Pancreas (tissue), 10 donors: ENCODE results near the gene DIPK2B. TPM values are rescaled to one million over a fixed set of nuclear protein-coding genes. Genes with fewer than 3 reads are reported as not detected.

ENCODE experiments used
- ATAC-seq, 4 donors: fragments of 200-7000 bp; cut with Tn5 transposase; one replicate each; pipeline versions ENCODE4 v1.8.0 to v1.9.1; 2020; ENCODE audit warnings: mild to moderate bottlenecking in 4 of 4, moderate library complexity in 4 of 4
- DNase-seq, 6 donors: peaks; one replicate each; pipeline ENCODE4 v3.0.0-alpha.2; 2020
- FAIRE-seq: peaks from 2 replicates; lab custom pipeline; 2012; peaks lifted over from hg19 to GRCh38; lab: Jason Lieb, UNC
- H3K27ac ChIP-seq, 4 donors: fragments of 200-600 bp; sonication (generic); 1 replicate in 3 of 4; 2 replicates in 1 of 4; pipeline versions ENCODE4 v1.5.0 to v1.8.0; 2020
- H3K27me3 ChIP-seq, 4 donors: fragments of 200-600 bp; one replicate each; pipeline ENCODE4 v1.8.0; 2021
- H3K36me3 ChIP-seq, 3 donors: fragments of 200-600 bp; sonication (generic) in 1 of 3; one replicate each; pipeline versions ENCODE4 v1.5.0 to v1.8.0; 2020 to 2021
- H3K4me1 ChIP-seq, 3 donors: fragments of 200-600 bp; one replicate each; pipeline ENCODE4 v1.8.0; 2021
- H3K4me3 ChIP-seq, 4 donors: fragments of 200-600 bp; sonication (generic) in 2 of 4; one replicate each; pipeline versions ENCODE4 v1.5.0 to v1.8.0; 2020 to 2021
- H3K9me3 ChIP-seq, 4 donors: fragments of 200-600 bp; one replicate each; pipeline ENCODE4 v1.8.0; 2021
- WGBS, 2 donors: extraction: QIAGEN DNeasy Blood & Tissue Kit; methylation state at CpG; one replicate each; pipeline ENCODE4 v1.1.7; 2013; 5-methylcytosine and 5-hydroxymethylcytosine counted together
- intact Hi-C, 3 donors: fragments of 100-400 bp; cut with DNase I; formaldehyde crosslinking; loops; one replicate each; pipeline versions ENCODE4 v1.11.1 to v1.14.2; 2022
- polyA plus RNA-seq, 2 donors: library from polyadenylated mRNA; stranded (reverse); fragments of 200-250 nt; gene quantifications; one replicate each; pipeline ENCODE4 v1.2.3, GENCODE V29; 2013
- total RNA-seq, 6 donors: library from RNA; stranded (reverse); fragmentation: NEBNext Ultra II Directional in 4 of 6; extraction: Animal tissue kit (Norgen Biotek cat#: 25700) in 4 of 6; gene quantifications; one replicate each; pipeline versions ENCODE4 v1.2.1 to v1.2.4, GENCODE V29; 2021 to 2023
- TF ChIP-seq, protein P1 (sequence below), 4 donors: fragments of 200-600 bp; sonication (generic) in 3 of 4; IDR thresholded peaks; one replicate each; pipeline versions ENCODE4 v1.5.0 to v1.8.0; 2021; ENCODE audit warnings: antibody characterized with exemption in 4 of 4
- donor health status: healthy with polysubstance abuse.
- donor health status: DM: no; HTN: no; CAD: no; lungs with moderate emphysema.
- donor health status: DM: no; HTN: no; CAD: no.
- donor health status: control.
- donor health status: control.
- donor health status: Bipolar disorder and iron deficiency.
- donor health status: DM: yes; HTN: yes; CAD: no.
- donor health status: DM: no; HTN: no; CAD: no.
- donor health status: DM: no; HTN: no; CAD: no.
- donor health status: DM: yes; HTN: yes; CAD: no.

The DIPK2B gene
- total and polyA plus RNA-seq, 8 donors = 1.2 to 23.8 (median 2.4) TPM

DNA sequence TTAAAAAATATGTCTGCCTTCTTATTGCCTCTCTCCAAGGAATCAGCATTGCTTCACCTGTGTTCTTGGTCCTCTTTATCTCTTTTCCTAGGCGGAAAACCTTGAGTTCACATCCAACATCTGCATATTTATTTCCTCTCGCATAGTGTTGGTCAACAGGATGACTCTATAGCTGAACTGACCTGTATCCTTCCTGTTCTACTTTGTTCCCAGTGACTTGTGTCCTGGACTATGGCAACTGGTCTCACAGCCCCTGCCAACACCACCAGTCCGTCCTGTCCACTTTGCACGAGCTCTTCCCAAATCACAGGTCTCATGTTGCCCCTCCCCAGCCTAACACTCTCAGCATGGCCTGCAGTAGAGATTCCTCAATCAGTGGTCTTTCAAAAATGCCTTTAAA is 2.0 kb downstream of the DIPK2B start:
- Histone ChIP-seq H3K4me1 (no peaks in the 10 kb centered on the region), H3K4me3 (no peak overlapping the region), H3K27ac (no peak overlapping the region), H3K27me3 (peaks cover 0 to 9% (median 0%) of the 10 kb centered on the region in 4 donors), H3K36me3 (no peaks in the 10 kb centered on the region), H3K9me3 (no peaks in the 10 kb centered on the region)
- WGBS, 2 donors = 65 to 79% methylated on average over 4 of the region's 4 CpGs
- FAIRE-seq (no peak), DNase-seq (no peak), ATAC-seq (no peak)
- intact Hi-C loops = no loop called here
- TF ChIP-seq, protein P1, sequence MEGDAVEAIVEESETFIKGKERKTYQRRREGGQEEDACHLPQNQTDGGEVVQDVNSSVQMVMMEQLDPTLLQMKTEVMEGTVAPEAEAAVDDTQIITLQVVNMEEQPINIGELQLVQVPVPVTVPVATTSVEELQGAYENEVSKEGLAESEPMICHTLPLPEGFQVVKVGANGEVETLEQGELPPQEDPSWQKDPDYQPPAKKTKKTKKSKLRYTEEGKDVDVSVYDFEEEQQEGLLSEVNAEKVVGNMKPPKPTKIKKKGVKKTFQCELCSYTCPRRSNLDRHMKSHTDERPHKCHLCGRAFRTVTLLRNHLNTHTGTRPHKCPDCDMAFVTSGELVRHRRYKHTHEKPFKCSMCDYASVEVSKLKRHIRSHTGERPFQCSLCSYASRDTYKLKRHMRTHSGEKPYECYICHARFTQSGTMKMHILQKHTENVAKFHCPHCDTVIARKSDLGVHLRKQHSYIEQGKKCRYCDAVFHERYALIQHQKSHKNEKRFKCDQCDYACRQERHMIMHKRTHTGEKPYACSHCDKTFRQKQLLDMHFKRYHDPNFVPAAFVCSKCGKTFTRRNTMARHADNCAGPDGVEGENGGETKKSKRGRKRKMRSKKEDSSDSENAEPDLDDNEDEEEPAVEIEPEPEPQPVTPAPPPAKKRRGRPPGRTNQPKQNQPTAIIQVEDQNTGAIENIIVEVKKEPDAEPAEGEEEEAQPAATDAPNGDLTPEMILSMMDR (IDR thresholded peaks at IDR 0.05) = no peak

DNA sequence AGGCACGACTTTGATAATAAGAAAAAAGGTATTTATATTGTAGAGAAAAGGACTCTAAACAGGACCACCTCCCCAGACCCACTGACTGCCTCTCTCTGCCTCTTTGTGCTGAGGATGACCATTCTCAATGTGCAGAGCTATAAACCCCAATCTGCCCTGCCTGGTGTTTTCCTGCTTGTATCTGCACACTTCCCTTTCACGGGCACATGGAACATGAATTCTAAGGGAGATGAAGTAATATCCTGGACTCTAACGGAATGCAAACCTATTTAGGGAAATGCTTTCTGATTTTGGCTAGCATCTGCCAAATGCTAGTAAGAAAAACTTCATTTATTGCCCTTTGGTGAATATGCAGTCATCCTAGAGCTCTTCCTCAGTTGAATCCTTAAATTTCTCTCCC is 2.4 kb downstream of the DIPK2B start:
- TF ChIP-seq, protein P1 (IDR thresholded peaks at IDR 0.05) = no peak
- H3K27ac ChIP-seq = no peak overlapping the region
- H3K27me3 ChIP-seq = peaks cover 0 to 9% (median 0%) of the 10 kb centered on the region in 4 donors
- H3K4me1 ChIP-seq = no peaks in the 10 kb centered on the region
- H3K9me3 ChIP-seq = no peaks in the 10 kb centered on the region
- intact Hi-C loops = no loop called here
- ATAC-seq (no peak), FAIRE-seq (no peak), DNase-seq (no peak)
- H3K36me3 ChIP-seq = no peaks in the 10 kb centered on the region
- 41 to 45% methylated on average over 3 of the region's 3 CpGs for WGBS, 2 donors
- H3K4me3 ChIP-seq = no peak overlapping the region

DNA sequence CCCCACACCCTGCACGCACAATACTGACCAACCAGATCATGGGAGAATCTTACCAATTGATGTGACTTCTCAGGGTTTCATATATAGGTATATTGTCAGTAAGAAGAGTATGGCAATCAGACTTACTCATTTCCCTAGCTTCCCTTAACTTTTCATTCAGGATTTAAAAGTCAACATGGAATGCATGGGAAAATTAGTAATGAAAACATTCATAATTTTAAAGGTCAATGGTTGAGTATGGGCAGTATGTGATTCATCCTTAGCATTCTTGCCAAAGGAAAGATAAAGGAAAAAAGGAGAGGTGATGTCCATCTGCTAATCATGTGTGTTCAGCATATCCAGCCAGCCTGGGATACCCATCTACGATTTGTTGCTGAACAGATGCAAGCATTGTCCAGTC is 4.0 kb downstream of the DIPK2B start:
- 56 to 67% methylated on average over 2 of the region's 2 CpGs for WGBS, 2 donors
- intact Hi-C loops = no loop called here
- ATAC-seq = no peak
- Histone ChIP-seq H3K4me1 (no peaks in the 10 kb centered on the region), H3K9me3 (no peaks in the 10 kb centered on the region), H3K27ac (no peak overlapping the region), H3K4me3 (no peak overlapping the region), H3K27me3 (peaks cover 0 to 9% (median 0%) of the 10 kb centered on the region in 4 donors), H3K36me3 (no peaks in the 10 kb centered on the region)
- FAIRE-seq = no peak
- TF ChIP-seq, protein P1 (IDR thresholded peaks at IDR 0.05) = no peak
- no peak for DNase-seq

DNA sequence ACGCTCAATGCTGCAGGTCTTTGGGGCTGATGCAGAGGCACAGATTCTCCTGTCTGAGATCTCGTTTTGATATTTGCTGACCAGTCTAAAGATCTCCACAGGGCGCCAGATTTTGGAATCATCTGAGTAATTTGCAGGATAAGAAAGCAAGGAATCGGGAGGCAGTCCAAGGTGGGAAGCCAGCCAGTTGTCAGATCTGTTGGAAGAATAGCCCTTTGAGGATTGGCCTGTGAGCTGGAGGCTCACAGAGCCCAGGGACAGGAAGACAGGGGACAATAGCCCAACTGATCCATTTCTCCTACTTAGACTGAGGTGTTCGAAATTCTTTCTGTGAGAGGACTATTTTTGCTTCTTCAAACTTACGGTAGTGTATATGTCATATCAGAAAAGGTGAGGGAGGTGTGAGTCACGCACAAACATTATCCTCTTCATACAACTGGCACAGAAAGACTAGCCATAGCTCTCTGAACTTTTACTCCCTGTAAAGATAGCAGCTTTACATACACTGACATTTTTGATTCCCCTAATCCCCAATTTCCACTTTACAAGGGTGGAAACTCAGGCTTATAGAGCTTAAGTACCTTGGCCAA is 8.8 kb downstream of the DIPK2B start:
- FAIRE-seq = no peak
- TF ChIP-seq, protein P1 (IDR thresholded peaks at IDR 0.05) = no peak

DNA sequence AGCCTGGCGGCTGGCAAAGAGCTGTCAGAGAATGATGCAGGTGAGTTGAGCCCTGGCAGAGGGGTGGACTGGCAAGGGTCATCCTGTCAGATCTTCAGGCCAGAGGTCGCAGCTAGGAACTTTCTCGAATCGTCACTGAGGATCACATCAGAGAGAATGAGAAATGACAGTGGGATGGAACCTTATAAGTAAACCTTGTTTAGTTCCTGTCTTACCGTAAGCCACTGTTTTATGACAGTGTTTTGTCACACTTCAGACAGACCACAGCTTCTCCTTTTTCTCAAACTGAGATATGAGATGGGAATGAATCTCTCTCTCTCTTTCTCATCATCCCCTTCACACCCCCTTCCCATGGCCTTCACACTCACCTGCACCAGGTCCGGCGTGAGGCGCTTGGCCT is 9.3 kb downstream of the DIPK2B start:
- Histone ChIP-seq H3K36me3 (no peaks in the 10 kb centered on the region), H3K27ac (no peak overlapping the region), H3K27me3 (peaks cover 0 to 7% (median 0%) of the 10 kb centered on the region in 4 donors), H3K9me3 (no peaks in the 10 kb centered on the region), H3K4me3 (no peak overlapping the region), H3K4me1 (no peaks in the 10 kb centered on the region)
- ATAC-seq (no peak), FAIRE-seq (no peak), DNase-seq (no peak)
- 63 to 74% methylated on average over 8 of the region's 8 CpGs for WGBS, 2 donors
- TF ChIP-seq, protein P1 (IDR thresholded peaks at IDR 0.05) = no peak
- intact Hi-C loops = no loop called here

More for the DNA sequence above, 8.8 kb downstream of the DIPK2B start:
- H3K9me3 ChIP-seq = no peaks in the 10 kb centered on the region
- peaks cover 0 to 7% (median 0%) of the 10 kb centered on the region in 4 donors for H3K27me3 ChIP-seq
- no peak overlapping the region for H3K4me3 ChIP-seq
- no peaks in the 10 kb centered on the region for H3K36me3 ChIP-seq
- DNase-seq = no peak
- no peak for ATAC-seq
- H3K27ac ChIP-seq = no peak overlapping the region
- no peaks in the 10 kb centered on the region for H3K4me1 ChIP-seq
- 47 to 53% methylated on average over 7 of the region's 7 CpGs for WGBS, 2 donors
- intact Hi-C loops = no loop called here
